H1 (cell line): ENCODE measurements around the gene MAGEA8. TPM values are rescaled to one million over a fixed set of nuclear protein-coding genes. Genes with fewer than 3 reads are reported as not detected.

Source experiments
- CTCF ChIA-PET: fragments of 300-600 bp; sonication (Branson Sonifier 250); formaldehyde crosslinking; loops from one replicate; lab custom pipeline; 2021; ENCODE audit not compliant: partially characterized antibody; lab: Charles Lee
- POLR2A ChIA-PET: fragments of 300-600 bp; sonication (Branson Sonifier 250); formaldehyde crosslinking; loops from one replicate; lab custom pipeline; 2021; ENCODE audit warnings: inconsistent platforms; ENCODE audit not compliant: partially characterized antibody; lab: Charles Lee
- DNase-seq, 2 experiments: peaks; one replicate each; pipeline versions ENCODE4 v3.0.0 to v3.0.0-alpha.2; 2010 to 2022; ENCODE audit warnings: low spot score in 2 of 2, low read depth in 1 of 2, mixed read lengths in 1 of 2
- FAIRE-seq: peaks from 2 replicates; lab custom pipeline; 2011; peaks lifted over from hg19 to GRCh38; lab: Jason Lieb, UNC
- H2AFZ ChIP-seq: 2 replicates; pipeline ENCODE4 v1.8.1; 2012; ENCODE audit warnings: low read length, inconsistent platforms
- H2AK5ac ChIP-seq: 2 replicates; pipeline ENCODE4 v1.6.1; 2013; ENCODE audit warnings: low read depth, low read length
- H2BK120ac ChIP-seq: replicated peaks from 2 replicates; pipeline ENCODE3; 2013; ENCODE audit warnings: low read depth, low read length, inconsistent platforms
- H2BK12ac ChIP-seq: 2 replicates; pipeline ENCODE4 v1.6.1; 2013; ENCODE audit warnings: low read depth, low read length
- H2BK15ac ChIP-seq: 2 replicates; pipeline ENCODE4 v1.6.1; 2013; ENCODE audit warnings: low read length
- H2BK20ac ChIP-seq: 2 replicates; pipeline ENCODE4 v1.6.1; 2013; ENCODE audit warnings: low read length
- H2BK5ac ChIP-seq: 2 replicates; pipeline ENCODE4 v1.6.1; 2013; ENCODE audit warnings: low read depth, low read length
- H3K14ac ChIP-seq: 2 replicates; pipeline ENCODE4 v1.6.1; 2013; ENCODE audit warnings: inconsistent platforms; ENCODE audit not compliant: insufficient read length
- H3K18ac ChIP-seq: 2 replicates; pipeline ENCODE4 v1.6.1; 2013; ENCODE audit warnings: low read length; ENCODE audit errors: extremely low read depth
- H3K23ac ChIP-seq: 2 replicates; pipeline ENCODE4 v1.6.1; 2013; ENCODE audit warnings: inconsistent platforms; ENCODE audit not compliant: insufficient read length
- H3K23me2 ChIP-seq: 2 replicates; pipeline ENCODE4 v1.6.1; 2013; ENCODE audit warnings: low read depth, low read length
- H3K27ac ChIP-seq: 2 replicates; pipeline ENCODE4 v1.6.1; 2011; ENCODE audit warnings: low read depth, low read length, inconsistent platforms
- H3K27me3 ChIP-seq, 4 experiments: replicated peaks in 1 of 4; 1 replicate in 1 of 4; 2 replicates in 3 of 4; pipeline versions ENCODE4 v1.6.1 to v1.8.1; 2011 to 2013; ENCODE audit warnings: low read length in 3 of 4, mild to moderate bottlenecking in 3 of 4, inconsistent platforms in 2 of 4, mixed read lengths in 2 of 4, moderate library complexity in 1 of 4; ENCODE audit not compliant: control insufficient read depth in 3 of 4, insufficient read depth in 3 of 4; ENCODE audit errors: extremely low read depth in 1 of 4
- H3K36me3 ChIP-seq, 4 experiments: 2 replicates each; pipeline versions ENCODE4 v1.6.1 to v1.8.1; 2011 to 2013; ENCODE audit warnings: mild to moderate bottlenecking in 4 of 4, low read length in 3 of 4, moderate library complexity in 2 of 4, control low read depth in 1 of 4, inconsistent platforms in 1 of 4; ENCODE audit not compliant: insufficient read depth in 4 of 4, control insufficient read depth in 2 of 4
- H3K4ac ChIP-seq: replicated peaks from 2 replicates; pipeline ENCODE3; 2013; ENCODE audit warnings: low read length, low read depth, mixed read lengths, inconsistent platforms; ENCODE audit not compliant: insufficient read length
- H3K4me1 ChIP-seq, 4 experiments: replicated peaks in 1 of 4; 1 replicate in 1 of 4; 2 replicates in 3 of 4; pipeline versions ENCODE4 v1.6.1 to v1.8.1; 2011 to 2013; ENCODE audit warnings: low read length in 3 of 4, inconsistent platforms in 2 of 4, mixed read lengths in 1 of 4; ENCODE audit not compliant: insufficient read depth in 4 of 4, control insufficient read depth in 3 of 4
- H3K4me2 ChIP-seq, 2 experiments: 2 replicates each; pipeline versions ENCODE4 v1.6.1 to v1.8.1; 2011 to 2013; ENCODE audit warnings: low read depth in 2 of 2, low read length in 2 of 2, control low read depth in 1 of 2, inconsistent platforms in 1 of 2, mild to moderate bottlenecking in 1 of 2; ENCODE audit not compliant: insufficient read depth in 1 of 2
- H3K4me3 ChIP-seq, 4 experiments: fragments of 200-600, 300-600 bp in 1 of 4; sonication (generic), shearing (Covaris generic), sonication (Bioruptor Twin) in 1 of 4; 2 replicates each; pipeline versions ENCODE4 v1.5.1 to v1.8.1; 2011 to 2016; ENCODE audit warnings: low read length in 4 of 4, low read depth in 3 of 4, control low read depth in 2 of 4, inconsistent platforms in 2 of 4, mild to moderate bottlenecking in 2 of 4, mixed read lengths in 1 of 4, moderate library complexity in 1 of 4; ENCODE audit not compliant: insufficient read depth in 2 of 4; ENCODE audit errors: extremely low read depth in 1 of 4
- H3K56ac ChIP-seq: replicated peaks from 2 replicates; pipeline ENCODE3; 2013; ENCODE audit warnings: low read depth, mild to moderate bottlenecking, mixed read lengths, low read length, inconsistent platforms; ENCODE audit not compliant: insufficient read length
- H3K79me1 ChIP-seq: 2 replicates; pipeline ENCODE4 v1.6.1; 2013; ENCODE audit warnings: low read depth, low read length, control low read depth
- H3K79me2 ChIP-seq, 2 experiments: 2 replicates each; pipeline versions ENCODE4 v1.6.1 to v1.8.1; 2012 to 2013; ENCODE audit warnings: low read length in 2 of 2, mild to moderate bottlenecking in 2 of 2, inconsistent platforms in 1 of 2; ENCODE audit not compliant: insufficient read depth in 2 of 2, control insufficient read depth in 1 of 2
- H3K9ac ChIP-seq, 4 experiments: replicated peaks in 1 of 4; 1 replicate in 1 of 4; 2 replicates in 3 of 4; pipeline versions ENCODE4 v1.6.1 to v1.8.1; 2011 to 2013; ENCODE audit warnings: low read depth in 3 of 4, low read length in 3 of 4, control low read depth in 2 of 4, mild to moderate bottlenecking in 2 of 4, moderate library complexity in 2 of 4, inconsistent platforms in 1 of 4; ENCODE audit errors: extremely low read depth in 1 of 4
- H3K9me3 ChIP-seq, 2 experiments: 2 replicates each; pipeline versions ENCODE4 v1.6.1 to v1.8.1; 2012 to 2013; ENCODE audit warnings: mild to moderate bottlenecking in 2 of 2, moderate library complexity in 2 of 2, control low read depth in 1 of 2, inconsistent platforms in 1 of 2, low read depth in 1 of 2, low read length in 1 of 2, mixed read lengths in 1 of 2; ENCODE audit not compliant: insufficient read depth in 2 of 2
- H4K20me1 ChIP-seq, 2 experiments: replicated peaks in 1 of 2; 2 replicates each; pipeline versions ENCODE3 to v1.8.1; 2011 to 2013; ENCODE audit warnings: inconsistent platforms in 2 of 2, low read length in 2 of 2, mild to moderate bottlenecking in 1 of 2; ENCODE audit not compliant: insufficient read depth in 2 of 2, control insufficient read depth in 1 of 2
- H4K5ac ChIP-seq: 2 replicates; pipeline ENCODE4 v1.6.1; 2013; ENCODE audit warnings: low read length, low read depth, mixed read lengths, inconsistent platforms; ENCODE audit not compliant: insufficient read length
- H4K8ac ChIP-seq: 2 replicates; pipeline ENCODE4 v1.8.0; 2013; ENCODE audit warnings: mild to moderate bottlenecking, moderate library complexity, low read length, inconsistent platforms; ENCODE audit not compliant: insufficient read depth; ENCODE audit errors: extremely low read depth
- H4K91ac ChIP-seq: replicated peaks from 2 replicates; pipeline ENCODE3; 2013; ENCODE audit warnings: low read length, mixed read lengths, inconsistent platforms; ENCODE audit not compliant: insufficient read length
- ATF3 ChIP-seq: IDR thresholded peaks from 2 replicates; pipeline ENCODE4 v1.6.1; 2011; ENCODE audit warnings: low read depth, mild to moderate bottlenecking, low read length; ENCODE audit not compliant: insufficient read depth
- BRCA1 ChIP-seq: IDR thresholded peaks from 2 replicates; pipeline ENCODE4 v1.6.1; 2012; ENCODE audit warnings: low read depth, low read length, improper control_type of control experiment
- JUND ChIP-seq: IDR thresholded peaks from 2 replicates; pipeline ENCODE4 v1.6.1; 2011; ENCODE audit warnings: mild to moderate bottlenecking, improper control_type of control experiment, low read length
- polyA plus RNA-seq, 7 experiments: library from polyadenylated mRNA; depleted of rRNA in 3 of 7; stranded (reverse) in 5 of 7; unstranded in 2 of 7; fragments of >200 nt in 5 of 7; fragments of 200-250 nt in 2 of 7; gene quantifications; 1 replicate in 5 of 7; 2 replicates in 1 of 7; 4 replicates in 1 of 7; pipeline versions ENCODE4 v1.2.1 to v1.2.3, GENCODE V29; 2011 to 2013; ENCODE audit warnings: missing spikeins in 2 of 7, mixed read lengths in 2 of 7
- total RNA-seq: library from RNA; stranded (reverse); fragmentation: NEBNext Ultra II Directional; extraction: Animal tissue kit (Norgen Biotek cat#: 25700); gene quantifications from 2 replicates; pipeline ENCODE4 v1.2.1, GENCODE V29; 2021

Gene MAGEA8
- total and polyA plus RNA-seq, 2 of the 8 experiments (the other 6 are each of a cell fraction or from before 2014, with no cell fraction given) = not detected

GRCh38 chrX:149837639-149838038, 43.3 kb upstream of the MAGEA8 start:
- Histone ChIP-seq H3K14ac (no peak overlapping the region), H3K18ac (no peak overlapping the region), H4K91ac (no peak overlapping the region), H3K4me1 (peaks cover 0 to 7% (median 0%) of the 10 kb centered on the region in 4 experiments; a peak in 4 of 7 replicates), H3K4ac (no peak overlapping the region), H3K79me2 (no peaks in the 10 kb centered on the region), H2BK120ac (no peak overlapping the region), H3K4me2 (peak overlapping the region in 1 of 2 experiments; percentile 41; a peak in 3 of 4 replicates), H2AK5ac (no peak overlapping the region), H2BK12ac (no peak overlapping the region), H3K79me1 (no peaks in the 10 kb centered on the region), H2BK20ac (no peak overlapping the region), H4K20me1 (no peaks in the 10 kb centered on the region), H4K8ac (no peak overlapping the region), H3K9ac (no peak overlapping the region), H3K9me3 (peaks cover 8 to 12% of the 10 kb centered on the region in 2 experiments), H3K56ac (no peak overlapping the region), H3K4me3 (no peak overlapping the region), H2AFZ (no peak overlapping the region), H2BK5ac (no peak overlapping the region), H3K23me2 (no peaks in the 10 kb centered on the region), H2BK15ac (no peak overlapping the region), H4K5ac (no peak overlapping the region), H3K36me3 (peaks cover 0 to 3% (median 0%) of the 10 kb centered on the region in 4 experiments; a peak in 1 of 8 replicates), H3K27me3 (no peaks in the 10 kb centered on the region), H3K23ac (no peak overlapping the region), H3K27ac (no peak overlapping the region; the same call in 1 of the 2 replicates)
- no peak for FAIRE-seq
- no peak for TF ChIP-seq ATF3
- TF ChIP-seq JUND = no peak
- no peak for TF ChIP-seq BRCA1
- CTCF ChIA-PET = interaction anchor here (1.1 kb wide), 1 partner anchor 34 kb away, joined by 3 read pairs; no protein-coding TSS in a partner anchor
- POLR2A ChIA-PET = no interaction called here
- no peak for DNase-seq
